Upper lobe of left lung (tissue), 6 donors: ENCODE data around the gene ASTN2. TPM values are rescaled to one million over a fixed set of nuclear protein-coding genes. Genes with fewer than 3 reads are reported as not detected.

Source experiments
- ATAC-seq, 2 donors: fragments of 200-7000 bp; cut with Tn5 transposase; one replicate each; pipeline ENCODE4 v1.9.1; 2022; ENCODE audit warnings: mild to moderate bottlenecking in 2 of 2, moderate library complexity in 2 of 2; ENCODE audit not compliant: low FRiP score in 2 of 2
- DNase-seq, 2 donors: peaks; one replicate each; pipeline ENCODE4 v3.0.0-alpha.2; 2019 to 2020
- H3K27ac ChIP-seq, 4 donors: fragments of 200-600 bp; sonication (generic); one replicate each; pipeline ENCODE4 v1.5.1; 2016 to 2019
- H3K27me3 ChIP-seq, 4 donors: fragments of 200-600 bp; sonication (generic); one replicate each; pipeline ENCODE4 v1.5.1; 2017 to 2019
- H3K36me3 ChIP-seq, 4 donors: fragments of 200-600 bp; sonication (generic); one replicate each; pipeline ENCODE4 v1.5.1; 2016 to 2019
- H3K4me1 ChIP-seq, 4 donors: fragments of 200-600 bp; sonication (generic); one replicate each; pipeline ENCODE4 v1.5.1; 2018 to 2019
- H3K4me3 ChIP-seq, 4 donors: fragments of 200-600 bp; sonication (generic); one replicate each; pipeline ENCODE4 v1.5.1; 2017 to 2019; ENCODE audit warnings: mild to moderate bottlenecking in 2 of 4, moderate library complexity in 1 of 4
- H3K9me3 ChIP-seq, 4 donors: fragments of 200-600 bp; sonication (generic); one replicate each; pipeline ENCODE4 v1.5.1; 2018 to 2019
- EP300 ChIP-seq, 4 donors: sonication (generic); formaldehyde crosslinking; IDR thresholded peaks; one replicate each; pipeline ENCODE4 v1.5.1; 2017; ENCODE audit warnings: antibody characterized with exemption in 4 of 4, control low read depth in 2 of 4
- POLR2A ChIP-seq, 4 donors: fragments of 450-650 bp; IDR thresholded peaks; one replicate each; pipeline ENCODE4 v1.5.1; 2016 to 2017; ENCODE audit warnings: antibody characterized with exemption in 4 of 4, mild to moderate bottlenecking in 2 of 4
- POLR2AphosphoS5 ChIP-seq, 2 donors: sonication (generic); formaldehyde crosslinking; IDR thresholded peaks; one replicate each; pipeline ENCODE4 v1.5.1; 2017; ENCODE audit warnings: antibody characterized with exemption in 2 of 2
- WGBS, 2 donors: methylation state at CpG; one replicate each; pipeline ENCODE4 v1.1.5; 2017 to 2018; 5-methylcytosine and 5-hydroxymethylcytosine counted together
- total RNA-seq, 6 donors: library from RNA; depleted of rRNA in 4 of 6; stranded (reverse); fragments of >200 nt in 4 of 6; gene quantifications; one replicate each; pipeline versions ENCODE4 v1.1.0 to v1.2.1, GENCODE V29; 2016 to 2021
- TF ChIP-seq, protein P1 (sequence below), 6 experiments: fragments of 450-650 bp in 4 of 6; fragments of 200-600 bp in 2 of 6; sonication (generic) in 2 of 6; IDR thresholded peaks; one replicate each; pipeline ENCODE4 v1.5.1; 2016 to 2019; ENCODE audit warnings: antibody characterized with exemption in 6 of 6
- donor health status: DM: no; HTN: no; CAD: no; lungs with moderate emphysema.
- donor health status: DM: no; HTN: yes; CAD: no; lungs with severe emphysema.

ASTN2 gene
- total RNA-seq, 6 donors from 2014 or later = 2.0 to 7.5 (median 3.4) TPM

DNA sequence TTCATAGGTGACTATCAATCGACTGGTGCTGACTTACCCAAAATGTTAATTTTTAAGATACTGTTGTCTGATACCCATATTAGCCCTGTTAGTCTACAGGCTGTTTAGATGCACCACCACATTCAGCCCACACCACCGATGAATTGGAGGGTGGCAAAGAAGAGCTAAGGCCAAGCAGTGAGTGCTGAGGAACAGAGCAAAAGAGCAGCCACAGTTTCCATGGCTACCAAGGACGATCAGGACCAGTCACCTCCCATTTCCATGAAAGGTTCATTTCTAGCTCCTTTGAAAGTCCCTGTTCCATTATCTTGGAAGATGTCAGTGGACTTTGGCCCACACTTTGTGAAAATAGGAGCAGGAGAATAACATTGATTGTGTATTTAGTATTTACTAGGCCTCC lies 364.9 kb downstream of the ASTN2 start:
- H3K4me3 ChIP-seq = no peak overlapping the region
- ATAC-seq (no peak), DNase-seq (no peak)
- H3K27me3 ChIP-seq = no peaks in the 10 kb centered on the region
- WGBS, 2 donors = 69 to 88% methylated on average over 3 of the region's 3 CpGs
- no peaks in the 10 kb centered on the region for H3K36me3 ChIP-seq
- H3K27ac ChIP-seq = no peak overlapping the region
- H3K4me1 ChIP-seq = no peaks in the 10 kb centered on the region
- TF ChIP-seq POLR2A (IDR thresholded peaks at IDR 0.05) (no peak), EP300 (IDR thresholded peaks at IDR 0.05) (no peak), POLR2AphosphoS5 (IDR thresholded peaks at IDR 0.05) (no peak)
- TF ChIP-seq, protein P1, sequence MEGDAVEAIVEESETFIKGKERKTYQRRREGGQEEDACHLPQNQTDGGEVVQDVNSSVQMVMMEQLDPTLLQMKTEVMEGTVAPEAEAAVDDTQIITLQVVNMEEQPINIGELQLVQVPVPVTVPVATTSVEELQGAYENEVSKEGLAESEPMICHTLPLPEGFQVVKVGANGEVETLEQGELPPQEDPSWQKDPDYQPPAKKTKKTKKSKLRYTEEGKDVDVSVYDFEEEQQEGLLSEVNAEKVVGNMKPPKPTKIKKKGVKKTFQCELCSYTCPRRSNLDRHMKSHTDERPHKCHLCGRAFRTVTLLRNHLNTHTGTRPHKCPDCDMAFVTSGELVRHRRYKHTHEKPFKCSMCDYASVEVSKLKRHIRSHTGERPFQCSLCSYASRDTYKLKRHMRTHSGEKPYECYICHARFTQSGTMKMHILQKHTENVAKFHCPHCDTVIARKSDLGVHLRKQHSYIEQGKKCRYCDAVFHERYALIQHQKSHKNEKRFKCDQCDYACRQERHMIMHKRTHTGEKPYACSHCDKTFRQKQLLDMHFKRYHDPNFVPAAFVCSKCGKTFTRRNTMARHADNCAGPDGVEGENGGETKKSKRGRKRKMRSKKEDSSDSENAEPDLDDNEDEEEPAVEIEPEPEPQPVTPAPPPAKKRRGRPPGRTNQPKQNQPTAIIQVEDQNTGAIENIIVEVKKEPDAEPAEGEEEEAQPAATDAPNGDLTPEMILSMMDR (IDR thresholded peaks at IDR 0.05) = no peak
- H3K9me3 ChIP-seq = no peaks in the 10 kb centered on the region

DNA sequence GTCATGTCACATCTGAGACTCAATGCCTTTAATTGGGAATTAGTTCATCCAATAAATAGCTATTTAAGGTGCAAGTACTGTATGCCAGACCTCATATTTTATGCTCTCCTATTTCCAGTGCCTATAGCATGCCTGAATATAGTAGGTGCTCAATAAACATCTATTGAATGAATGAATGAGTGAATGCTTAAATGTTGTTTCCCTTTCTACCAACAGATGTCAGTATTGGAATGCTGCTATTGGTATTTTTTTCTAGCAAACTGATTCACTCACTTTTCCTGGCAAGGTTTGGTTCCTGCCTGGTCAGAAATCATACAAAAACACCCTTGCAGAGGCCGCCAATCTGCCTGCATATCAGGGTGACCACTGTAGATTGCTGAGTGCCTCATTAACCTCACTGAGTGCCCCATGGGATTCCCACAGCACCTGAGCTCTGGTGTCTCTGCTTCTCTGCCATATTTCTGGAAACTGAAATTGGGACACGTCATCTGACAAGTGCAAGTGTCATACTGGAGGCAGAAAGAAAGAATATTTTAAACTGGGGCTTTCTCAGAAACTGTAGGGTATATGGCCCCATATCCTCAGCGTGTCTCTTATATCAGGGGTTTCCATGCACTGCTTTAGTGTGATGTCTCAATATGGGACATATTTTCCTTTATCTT lies 368.1 kb downstream of the ASTN2 start:
- no peak for ATAC-seq
- TF ChIP-seq EP300 (IDR thresholded peaks at IDR 0.05) (no peak), POLR2AphosphoS5 (IDR thresholded peaks at IDR 0.05) (no peak)
- TF ChIP-seq, protein P1 (IDR thresholded peaks at IDR 0.05) = no peak
- Histone ChIP-seq H3K4me1 (no peaks in the 10 kb centered on the region), H3K36me3 (no peaks in the 10 kb centered on the region), H3K27ac (no peak overlapping the region), H3K9me3 (no peaks in the 10 kb centered on the region), H3K4me3 (no peak overlapping the region), H3K27me3 (no peaks in the 10 kb centered on the region)
- DNase-seq = no peak
- 79 to 88% methylated on average over 3 of the region's 3 CpGs for WGBS, 2 donors

DNA sequence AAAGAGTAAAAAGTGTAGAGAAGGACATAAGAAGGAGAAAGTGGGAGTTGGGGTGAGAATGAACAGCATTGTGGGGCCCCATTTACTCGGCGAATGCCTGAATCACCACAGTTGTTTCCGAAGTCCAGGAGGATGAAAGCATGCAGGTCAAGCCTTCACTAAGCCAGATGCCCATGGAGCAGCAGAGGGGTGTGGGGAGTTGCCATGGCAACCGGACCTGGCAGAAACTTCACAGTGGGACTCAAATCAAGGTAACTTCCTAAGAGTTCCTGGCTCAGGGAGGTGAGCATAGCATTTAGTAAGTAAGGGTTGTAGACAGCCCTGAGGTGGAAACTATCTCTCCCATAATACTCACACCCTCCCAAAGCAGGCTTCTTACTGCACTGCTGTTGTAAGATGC lies 370.6 kb downstream of the ASTN2 start:
- 35 to 59% methylated on average over 4 of the region's 4 CpGs for WGBS, 2 donors
- no peaks in the 10 kb centered on the region for H3K9me3 ChIP-seq

DNA sequence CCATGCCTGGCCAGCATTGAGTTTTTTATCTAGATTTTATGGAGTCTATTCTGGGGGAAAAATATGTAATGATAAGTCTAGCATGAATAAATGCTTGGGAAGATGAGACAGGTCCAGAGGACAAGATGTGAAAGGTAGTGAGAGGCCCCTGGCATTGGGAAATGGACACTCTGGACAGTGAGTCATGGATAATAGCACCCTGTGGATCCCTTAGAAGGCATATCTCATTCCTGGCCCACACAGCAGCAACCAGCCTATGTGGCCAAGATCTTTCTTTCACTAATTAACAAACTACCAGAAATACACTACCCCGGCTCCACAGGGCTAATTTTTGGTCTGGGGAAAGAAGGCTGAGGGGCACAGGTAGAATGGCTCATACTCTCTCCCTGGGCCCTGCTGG lies 371.7 kb downstream of the ASTN2 start:
- H3K27ac ChIP-seq = no peak overlapping the region
- 78 to 100% methylated on average over 1 of the region's 1 CpG for WGBS, 2 donors
- no peaks in the 10 kb centered on the region for H3K9me3 ChIP-seq

More for the DNA sequence above, 370.6 kb downstream of the ASTN2 start:
- no peak for ATAC-seq
- no peaks in the 10 kb centered on the region for H3K36me3 ChIP-seq
- H3K4me1 ChIP-seq = no peaks in the 10 kb centered on the region
- no peak overlapping the region for H3K4me3 ChIP-seq
- H3K27ac ChIP-seq = no peak overlapping the region
- DNase-seq = no peak
- H3K27me3 ChIP-seq = no peaks in the 10 kb centered on the region
- TF ChIP-seq POLR2AphosphoS5 (IDR thresholded peaks at IDR 0.05) (no peak), POLR2A (IDR thresholded peaks at IDR 0.05) (no peak), EP300 (IDR thresholded peaks at IDR 0.05) (no peak)
- TF ChIP-seq, protein P1 (IDR thresholded peaks at IDR 0.05) = no peak

More for the DNA sequence above, 371.7 kb downstream of the ASTN2 start:
- no peaks in the 10 kb centered on the region for H3K4me1 ChIP-seq
- ATAC-seq (no peak), DNase-seq (no peak)
- TF ChIP-seq, protein P1 (IDR thresholded peaks at IDR 0.05) = no peak
- no peak for TF ChIP-seq POLR2AphosphoS5 (IDR thresholded peaks at IDR 0.05)
- no peak for TF ChIP-seq POLR2A (IDR thresholded peaks at IDR 0.05)
- TF ChIP-seq EP300 (IDR thresholded peaks at IDR 0.05) = no peak
- H3K4me3 ChIP-seq = no peak overlapping the region
- H3K27me3 ChIP-seq = no peaks in the 10 kb centered on the region
- no peaks in the 10 kb centered on the region for H3K36me3 ChIP-seq
